HepG2 (cell line): ENCODE measurements around the gene DNLZ. TPM values are rescaled to one million over a fixed set of nuclear protein-coding genes. Genes with fewer than 3 reads are reported as not detected.
A peak's percentile ranks its signal among the peaks of the same experiment; 100 is the strongest.

Experiments used
- ATAC-seq: fragments of 200-7000 bp; cut with Tn5 transposase; 3 replicates; pipeline ENCODE4 v1.9.1; 2020; ENCODE audit warnings: mild to moderate bottlenecking, moderate library complexity
- BruUV-seq: library from RNA; stranded (reverse); fragments of 400-500 nt; replicated peaks from 2 replicates; lab custom pipeline; 2021; lab: Mats Ljungman, UMichigan
- CTCF ChIA-PET: fragments of 300-600 bp; formaldehyde crosslinking; extraction: SDS; loops from one replicate; lab custom pipeline; 2021; ENCODE audit warnings: low total read pairs, inconsistent platforms, low intra/inter-chr PET ratio; lab: Yijun Ruan, JAX
- POLR2A ChIA-PET: fragments of 350-600 bp; sonication (Branson Sonifier 250); formaldehyde crosslinking; loops from one replicate; lab custom pipeline; 2020; ENCODE audit warnings: antibody characterized with exemption, inconsistent platforms; lab: Yijun Ruan, JAX
- DNase-seq: peaks from one replicate; pipeline ENCODE4 v3.0.0-alpha.2; 2015; ENCODE audit warnings: low spot score
- FAIRE-seq: peaks from 3 replicates; lab custom pipeline; 2011; peaks lifted over from hg19 to GRCh38; lab: Jason Lieb, UNC
- H2AFZ ChIP-seq: one replicate; pipeline ENCODE4 v1.6.1; 2011; ENCODE audit warnings: low read length, inconsistent platforms
- H3K27ac ChIP-seq: fragments of 300-600 bp; 3 replicates; pipeline ENCODE4 v1.8.0; 2011; ENCODE audit warnings: mixed run types, mild to moderate bottlenecking, mixed read lengths, low read length, inconsistent platforms; ENCODE audit not compliant: insufficient read depth; ENCODE audit errors: extremely low read length
- H3K27me3 ChIP-seq, 2 experiments: fragments of 200-600 bp in 1 of 2; 2 replicates in 1 of 2; 3 replicates in 1 of 2; pipeline versions ENCODE4 v1.6.0 to v1.8.0; 2011; ENCODE audit warnings: low read length in 2 of 2, mild to moderate bottlenecking in 2 of 2, moderate library complexity in 2 of 2, inconsistent platforms in 1 of 2; ENCODE audit not compliant: insufficient read depth in 2 of 2, control insufficient read depth in 1 of 2
- H3K36me3 ChIP-seq, 2 experiments: fragments of 200-600 bp in 1 of 2; replicated peaks in 1 of 2; 2 replicates in 1 of 2; 3 replicates in 1 of 2; pipeline versions ENCODE4 v1.5.1 to v1.8.0; 2011; ENCODE audit warnings: low read length in 2 of 2, inconsistent platforms in 1 of 2; ENCODE audit not compliant: insufficient read depth in 2 of 2, control insufficient read depth in 1 of 2
- H3K4me1 ChIP-seq: 2 replicates; pipeline ENCODE4 v1.5.1; 2012; ENCODE audit warnings: low read length, inconsistent platforms; ENCODE audit not compliant: insufficient read depth
- H3K4me2 ChIP-seq: 2 replicates; pipeline ENCODE4 v1.6.0; 2011; ENCODE audit warnings: low read depth, low read length, inconsistent platforms
- H3K4me3 ChIP-seq, 3 experiments: fragments of 200-600 bp in 1 of 3; sonication (generic), shearing (Covaris generic) in 1 of 3; replicated peaks in 1 of 3; 2 replicates each; pipeline ENCODE4 v1.5.1; 2011 to 2016; ENCODE audit warnings: low read length in 3 of 3, inconsistent platforms in 2 of 3, low read depth in 2 of 3, mild to moderate bottlenecking in 2 of 3, control low read depth in 1 of 3, mixed read lengths in 1 of 3; ENCODE audit not compliant: insufficient read depth in 1 of 3
- H3K79me2 ChIP-seq: one replicate; pipeline ENCODE4 v1.6.1; 2011; ENCODE audit warnings: low read length, inconsistent platforms; ENCODE audit not compliant: insufficient read depth
- H3K9ac ChIP-seq: 2 replicates; pipeline ENCODE4 v1.6.0; 2011; ENCODE audit warnings: mild to moderate bottlenecking, low read depth, low read length, inconsistent platforms; ENCODE audit not compliant: insufficient read depth
- H3K9me3 ChIP-seq: 2 replicates; pipeline ENCODE4 v1.5.1; 2012; ENCODE audit warnings: mild to moderate bottlenecking, low read length
- H4K20me1 ChIP-seq: 2 replicates; pipeline ENCODE4 v1.6.0; 2011; ENCODE audit warnings: inconsistent platforms, mild to moderate bottlenecking, low read length, moderate library complexity; ENCODE audit not compliant: insufficient read depth
- ASH2L ChIP-seq: fragments of 300-600, 200-600 bp; sonication (generic); IDR thresholded peaks from 2 replicates; pipeline ENCODE4 v1.7.0; 2017; ENCODE audit warnings: low read depth, mild to moderate bottlenecking, moderate library complexity, mixed read lengths, low read length; ENCODE audit not compliant: insufficient read length
- HINFP ChIP-seq: sonication (generic); formaldehyde crosslinking; IDR thresholded peaks from 2 replicates; pipeline ENCODE4 v1.4.0; 2020; ENCODE audit warnings: low read depth, mild to moderate bottlenecking, missing genetic modification reagents
- PAWR ChIP-seq: sonication (generic); formaldehyde crosslinking; IDR thresholded peaks from 2 replicates; pipeline ENCODE4 v1.4.0; 2020; ENCODE audit warnings: missing genetic modification reagents, mild to moderate bottlenecking, borderline replicate concordance
- RFX1 ChIP-seq: fragments of 450-650 bp; IDR thresholded peaks from 2 replicates; pipeline ENCODE4 v1.6.1; 2017
- SMAD1 ChIP-seq: sonication (generic); formaldehyde crosslinking; IDR thresholded peaks from 2 replicates; pipeline ENCODE4 v1.4.0; 2020; ENCODE audit warnings: missing genetic modification reagents, low read depth, mild to moderate bottlenecking, borderline replicate concordance
- SOX5 ChIP-seq: IDR thresholded peaks from 2 replicates; pipeline ENCODE4 v1.6.1; 2016; ENCODE audit warnings: borderline replicate concordance
- ZNF766 ChIP-seq: sonication (generic); formaldehyde crosslinking; IDR thresholded peaks from 2 replicates; pipeline ENCODE4 v1.5.0; 2020; ENCODE audit warnings: missing genetic modification reagents, borderline replicate concordance
- WGBS: methylation state at CpG from one replicate; pipeline ENCODE4 v1.1.6; 2017; ENCODE audit warnings: low lambda C conversion rate; 5-methylcytosine and 5-hydroxymethylcytosine counted together
- in situ Hi-C: cut with HindIII; loops from 2 replicates; pipeline ENCODE4 v1.10.0; 2017; ENCODE audit warnings: low pct_unique_long_range_greater_than_20kb; ENCODE audit not compliant: extremely low pct_ligation_motif_present
- intact Hi-C: fragments of 100-400 bp; cut with micrococcal nuclease; formaldehyde crosslinking; loops from one replicate; pipeline ENCODE4 v1.10.0; 2022; ENCODE audit not compliant: unreplicated experiment
- polyA plus RNA-seq, 8 experiments: library from polyadenylated mRNA; depleted of rRNA in 3 of 8; stranded (reverse) in 7 of 8; unstranded in 1 of 8; fragments of >200 nt; fragmentation: Illumina TruSeq in 4 of 8; extraction: Trizol in 4 of 8; gene quantifications; 2 replicates each; pipeline versions ENCODE4 v1.2.1 to v1.2.3, GENCODE V29; 2011 to 2016; ENCODE audit warnings: low read depth in 4 of 8, missing spikeins in 1 of 8, mixed read lengths in 1 of 8; ENCODE audit not compliant: insufficient read depth in 1 of 8
- total RNA-seq, 5 experiments: library from RNA; depleted of rRNA; stranded (reverse); fragments of >200 nt; fragmentation: Illumina TruSeq; extraction: Trizol; gene quantifications; 2 replicates each; pipeline ENCODE4 v1.2.3, GENCODE V29; 2016; ENCODE audit warnings: low read depth in 1 of 5

Gene DNLZ
- total and polyA plus RNA-seq, 2 of the 13 experiments (the other 11 are each of a cell fraction or from before 2014, with no cell fraction given) = 3.4 to 8.0 TPM

GRCh38 chr9:136332482-136332983 is 31.0 kb downstream of the DNLZ start:
- ChIA-PET POLR2A (no interaction called here), CTCF (no interaction called here)
- FAIRE-seq (no peak), DNase-seq (no peak), ATAC-seq (no peak)
- peaks cover 17 to 54% of the 10 kb centered on the region in 2 experiments; a peak in 4 of 5 replicates for H3K27me3 ChIP-seq
- BruUV-seq = no TSS peak
- no peak overlapping the region for H3K27ac ChIP-seq
- no peaks in the 10 kb centered on the region for H3K36me3 ChIP-seq
- in situ Hi-C loops = loop anchor here (25.0 kb wide), 1 partner anchor 305 kb away; no protein-coding TSS in a partner anchor
- H3K4me1 ChIP-seq = peaks cover 33% of the 10 kb centered on the region
- no peak overlapping the region for H3K9ac ChIP-seq
- no peaks in the 10 kb centered on the region for H4K20me1 ChIP-seq
- no peak for TF ChIP-seq ASH2L
- TF ChIP-seq ZNF766 (CRISPR knock-in tag) = no peak
- no peak for TF ChIP-seq PAWR
- no peak for TF ChIP-seq SMAD1 (CRISPR knock-in tag)
- TF ChIP-seq RFX1 = peak; percentile 23; the same call in 1 of the 2 replicates
- TF ChIP-seq SOX5 (CRISPR knock-in tag) = no peak
- no peak for TF ChIP-seq HINFP (CRISPR knock-in tag)
- H3K79me2 ChIP-seq = no peaks in the 10 kb centered on the region
- no peak overlapping the region for H2AFZ ChIP-seq
- H3K4me2 ChIP-seq = no peak overlapping the region
- intact Hi-C loops = no loop called here
- H3K4me3 ChIP-seq = no peak overlapping the region
- 60% methylated on average over 10 of the region's 11 CpGs for WGBS
- H3K9me3 ChIP-seq = no peaks in the 10 kb centered on the region
